Osteocyte (in vitro differentiated cells): Measurements from ENCODE around the gene HECW1. TPM values are rescaled to one million over a fixed set of nuclear protein-coding genes. Genes with fewer than 3 reads are reported as not detected.
A peak's percentile ranks its signal among the peaks of the same experiment; 100 is the strongest.

Experiments
- DNase-seq: peaks from one replicate; pipeline ENCODE4 v3.0.0; 2021; ENCODE audit warnings: mixed read lengths; ENCODE audit not compliant: unreplicated experiment; ENCODE audit errors: extremely low spot score
- H3K27ac Mint-ChIP-seq: one replicate; pipeline ENCODE4 v1.8.0; 2021; ENCODE audit warnings: mild to moderate bottlenecking, mixed read lengths; ENCODE audit not compliant: unreplicated experiment
- H3K27me3 Mint-ChIP-seq: one replicate; pipeline ENCODE4 v1.8.0; 2021; ENCODE audit warnings: mixed read lengths; ENCODE audit not compliant: unreplicated experiment
- H3K36me3 Mint-ChIP-seq: one replicate; pipeline ENCODE4 v1.8.0; 2021; ENCODE audit warnings: mixed read lengths; ENCODE audit not compliant: unreplicated experiment
- H3K4me1 Mint-ChIP-seq: one replicate; pipeline ENCODE4 v1.8.0; 2021; ENCODE audit warnings: mixed read lengths; ENCODE audit not compliant: unreplicated experiment
- H3K4me3 Mint-ChIP-seq: one replicate; pipeline ENCODE4 v1.8.0; 2021; ENCODE audit warnings: mild to moderate bottlenecking, moderate library complexity, mixed read lengths; ENCODE audit not compliant: unreplicated experiment
- H3K9me3 Mint-ChIP-seq: one replicate; pipeline ENCODE4 v1.8.0; 2021; ENCODE audit warnings: mixed read lengths; ENCODE audit not compliant: unreplicated experiment
- CTCF ChIP-seq: fragments of 200-600 bp; sonication (generic); IDR thresholded peaks from 2 replicates; pipeline ENCODE4 v1.5.0; 2021; ENCODE audit warnings: antibody characterized with exemption, mild to moderate bottlenecking, moderate library complexity
- total RNA-seq: library from RNA; stranded (reverse); gene quantifications from 2 replicates; pipeline ENCODE4 v1.2.1, GENCODE V29; 2021

HECW1 gene
- total RNA-seq, 1 donor from 2014 or later, result 0.16 TPM

- Mint-ChIP-seq H3K36me3 (no peaks in the 10 kb centered on the region), H3K27me3 (peaks cover 17% of the 10 kb centered on the region), H3K27ac (no peak overlapping the region), H3K4me3 (no peak overlapping the region), H3K4me1 (peaks cover 5% of the 10 kb centered on the region), H3K9me3 (no peaks in the 10 kb centered on the region)
- no peak for DNase-seq
- TF ChIP-seq CTCF, result no peak
Observed at GRCh38 chr7:43247757-43248156, 135.3 kb downstream of the HECW1 start.

GRCh38 chr7:43248553-43248952, 136.1 kb downstream of the HECW1 start:
- TF ChIP-seq CTCF, result no peak
- Mint-ChIP-seq H3K27ac (no peak overlapping the region), H3K27me3 (peaks cover 17% of the 10 kb centered on the region), H3K4me3 (no peak overlapping the region), H3K36me3 (no peaks in the 10 kb centered on the region), H3K4me1 (peaks cover 5% of the 10 kb centered on the region), H3K9me3 (no peaks in the 10 kb centered on the region)
- no peak for DNase-seq

- Mint-ChIP-seq H3K4me1 (peaks cover 5% of the 10 kb centered on the region), H3K27me3 (peaks cover 17% of the 10 kb centered on the region), H3K9me3 (no peaks in the 10 kb centered on the region), H3K4me3 (no peak overlapping the region), H3K36me3 (no peaks in the 10 kb centered on the region), H3K27ac (no peak overlapping the region)
- no peak for TF ChIP-seq CTCF
- no peak for DNase-seq
Observed at GRCh38 chr7:43248961-43249822, 136.7 kb downstream of the HECW1 start.

GRCh38 chr7:43249823-43250145, 137.3 kb downstream of the HECW1 start:
- H3K27me3 Mint-ChIP-seq, result peaks cover 21% of the 10 kb centered on the region
- H3K4me1 Mint-ChIP-seq, result peaks cover 5% of the 10 kb centered on the region
- no peaks in the 10 kb centered on the region for H3K36me3 Mint-ChIP-seq
- no peak overlapping the region for H3K4me3 Mint-ChIP-seq
- no peak overlapping the region for H3K27ac Mint-ChIP-seq
- H3K9me3 Mint-ChIP-seq, result no peaks in the 10 kb centered on the region
- no peak for DNase-seq
- TF ChIP-seq CTCF, result no peak

- TF ChIP-seq CTCF, result peak; percentile 95
- DNase-seq, result peak; percentile 88
- Mint-ChIP-seq H3K27me3 (peaks cover 30% of the 10 kb centered on the region), H3K9me3 (no peaks in the 10 kb centered on the region), H3K36me3 (no peaks in the 10 kb centered on the region), H3K27ac (no peak overlapping the region), H3K4me3 (no peak overlapping the region), H3K4me1 (no peaks in the 10 kb centered on the region)
Observed at GRCh38 chr7:43260980-43261878, 148.8 kb downstream of the HECW1 start.
